A673 (cell line): ENCODE results near the gene SPTBN4. TPM values are rescaled to one million over a fixed set of nuclear protein-coding genes. Genes with fewer than 3 reads are reported as not detected.

Experiments
- BruUV-seq: library from RNA; stranded (reverse); fragments of 400-500 nt; replicated peaks from 2 replicates; lab custom pipeline; 2021; lab: Mats Ljungman, UMichigan
- CTCF ChIA-PET: fragments of 300-600 bp; sonication (Branson Sonifier 250); formaldehyde crosslinking; loops from one replicate; lab custom pipeline; 2022; ENCODE audit warnings: antibody characterized with exemption; lab: Charles Lee
- POLR2A ChIA-PET: fragments of 300-600 bp; sonication (Branson Sonifier 250); formaldehyde crosslinking; loops from one replicate; lab custom pipeline; 2022; ENCODE audit warnings: antibody characterized with exemption; ENCODE audit not compliant: low non-redundant PET; lab: Charles Lee
- DNase-seq: peaks from one replicate; pipeline ENCODE4 v3.0.0-alpha.2; 2015; ENCODE audit warnings: low spot score
- H3K27ac ChIP-seq: fragments of 200-600 bp; sonication (generic); 2 replicates; pipeline ENCODE4 v1.5.1; 2016; ENCODE audit warnings: mixed run types, low read depth, mild to moderate bottlenecking, mixed read lengths, antibody characterized with exemption, low read length; ENCODE audit not compliant: poor library complexity, severe bottlenecking
- H3K27me3 ChIP-seq: fragments of 200-600 bp; sonication (generic); replicated peaks from 2 replicates; pipeline ENCODE4 v1.6.1; 2017; ENCODE audit warnings: mixed run types, low read depth, mild to moderate bottlenecking, mixed read lengths, antibody characterized with exemption, low read length; ENCODE audit not compliant: insufficient read depth, poor library complexity
- H3K36me3 ChIP-seq: fragments of 200-600 bp; sonication (generic); 2 replicates; pipeline ENCODE4 v1.6.1; 2016; ENCODE audit warnings: mixed run types, mild to moderate bottlenecking, mixed read lengths, antibody characterized with exemption, low read length; ENCODE audit not compliant: insufficient read depth, poor library complexity, severe bottlenecking
- H3K4me1 ChIP-seq: fragments of 200-600 bp; sonication (generic); 2 replicates; pipeline ENCODE4 v1.6.1; 2017; ENCODE audit warnings: mixed run types, mild to moderate bottlenecking, mixed read lengths, antibody characterized with exemption, low read length; ENCODE audit not compliant: insufficient read depth, poor library complexity, severe bottlenecking
- H3K4me3 ChIP-seq: fragments of 200-600 bp; sonication (generic); 2 replicates; pipeline ENCODE4 v1.5.1; 2016; ENCODE audit warnings: low read depth, mixed run types, mild to moderate bottlenecking, mixed read lengths, low read length; ENCODE audit not compliant: poor library complexity, severe bottlenecking
- H3K9me3 ChIP-seq: fragments of 200-600 bp; sonication (generic); 2 replicates; pipeline ENCODE4 v1.6.1; 2016; ENCODE audit warnings: mixed run types, low read depth, mild to moderate bottlenecking, mixed read lengths, antibody characterized with exemption, low read length; ENCODE audit not compliant: poor library complexity, severe bottlenecking
- CTCF ChIP-seq: fragments of 300-800, 200-600 bp; sonication (generic); conservative IDR thresholded peaks from 2 replicates; pipeline ENCODE4 v1.5.1; 2017; ENCODE audit warnings: low read depth, mild to moderate bottlenecking, antibody characterized with exemption, low read length, moderate library complexity, mixed read lengths
- EZH2 ChIP-seq: fragments of 200-600 bp; sonication (generic); IDR thresholded peaks from 2 replicates; pipeline ENCODE4 v1.6.1; 2017; ENCODE audit warnings: borderline replicate concordance, low read depth, mild to moderate bottlenecking, mixed read lengths, antibody characterized with exemption, low read length; ENCODE audit not compliant: poor library complexity, severe bottlenecking
- intact Hi-C: fragments of 100-400 bp; cut with micrococcal nuclease; formaldehyde crosslinking; loops from one replicate; pipeline ENCODE4 v1.10.0; 2022; ENCODE audit not compliant: unreplicated experiment
- total RNA-seq: library from RNA; stranded (reverse); gene quantifications from 2 replicates; pipeline ENCODE4 v1.2.3, GENCODE V29; 2021

SPTBN4 gene
- total RNA-seq, 1 experiment from 2014 or later, result 0.43 TPM

GRCh38 chr19:40524133-40524549, 57.3 kb downstream of the SPTBN4 start:
- intact Hi-C loops, result loop anchor here (5.0 to 10.0 kb wide), 4 partner anchors 97 to 379 kb away; partner anchors contain the start of gene SERTAD1
- TF ChIP-seq EZH2 (no peak), CTCF (no peak)

GRCh38 chr19:40524655-40525054, 57.9 kb downstream of the SPTBN4 start:
- no TSS peak for BruUV-seq
- Histone ChIP-seq H3K4me1 (peaks cover 4% of the 10 kb centered on the region), H3K9me3 (no peaks in the 10 kb centered on the region), H3K27me3 (peaks cover 8% of the 10 kb centered on the region), H3K27ac (no peak overlapping the region), H3K4me3 (no peak overlapping the region), H3K36me3 (no peaks in the 10 kb centered on the region)
- no peak for TF ChIP-seq CTCF
- no peak for TF ChIP-seq EZH2
- POLR2A ChIA-PET, result no interaction called here
- DNase-seq, result no peak
- intact Hi-C loops, result loop anchor here (5.0 to 10.0 kb wide), 4 partner anchors 97 to 380 kb away; partner anchors contain the start of gene SERTAD1
- CTCF ChIA-PET, result no interaction called here

More at GRCh38 chr19:40524133-40524549, 57.3 kb downstream of the SPTBN4 start:
- BruUV-seq, result no TSS peak
- no peak overlapping the region for H3K4me3 ChIP-seq
- no peaks in the 10 kb centered on the region for H3K9me3 ChIP-seq
- no peaks in the 10 kb centered on the region for H3K4me1 ChIP-seq
- H3K36me3 ChIP-seq, result no peaks in the 10 kb centered on the region
- ChIA-PET CTCF (interaction anchor here (1.4 kb wide), 1 partner anchor 74 kb away, joined by 6 read pairs; no protein-coding TSS in a partner anchor), POLR2A (no interaction called here)
- peaks cover 12% of the 10 kb centered on the region for H3K27me3 ChIP-seq
- no peak overlapping the region for H3K27ac ChIP-seq
- DNase-seq, result no peak

- CTCF ChIA-PET, result interaction anchor here (0.5 to 0.7 kb wide), 2 partner anchors 62 to 63 kb away, joined by 5 to 6 read pairs; no protein-coding TSS in a partner anchor
- no peaks in the 10 kb centered on the region for H3K36me3 ChIP-seq
- no peak for TF ChIP-seq EZH2
- no peak for TF ChIP-seq CTCF
- H3K27ac ChIP-seq, result no peak overlapping the region
- intact Hi-C loops, result loop anchor here (10.0 kb wide), 2 partner anchors 109 to 381 kb away; no protein-coding TSS in a partner anchor
- POLR2A ChIA-PET, result no interaction called here
- H3K27me3 ChIP-seq, result peaks cover under 1% of the 10 kb centered on the region
- BruUV-seq, result no TSS peak
- no peaks in the 10 kb centered on the region for H3K9me3 ChIP-seq
- H3K4me1 ChIP-seq, result peaks cover 10% of the 10 kb centered on the region
- no peak for DNase-seq
- no peak overlapping the region for H3K4me3 ChIP-seq
Observed at GRCh38 chr19:40525234-40526051, 58.6 kb downstream of the SPTBN4 start.
